ENCODE data around the gene TRIOBP.

TRIOBP gene

GRCh38 chr22:37725551-37726240 lies 28.8 kb downstream of the TRIOBP start:
- FAIRE-seq = no peak
- TF ChIP-seq SPI1 (IDR thresholded peaks at IDR 0.05; ENCODE audit: low read depth, low read length) (no peak), POU2F2 (IDR thresholded peaks at IDR 0.05; ENCODE audit: low read depth, low read length) (no peak), POLR2AphosphoS5 (IDR thresholded peaks at IDR 0.05; ENCODE audit: low read depth, low read length) (no peak), PAX5 (IDR thresholded peaks at IDR 0.05; ENCODE audit: insufficient read depth, low read length, severe bottlenecking) (no peak), POLR2A (IDR thresholded peaks at IDR 0.05; ENCODE audit: low read depth, low read length) (no peak), TAF1 (IDR thresholded peaks at IDR 0.05; ENCODE audit: low read depth, low read length) (no peak)
- no peak for DNase-seq (ENCODE audit: insufficient read length, low spot score)

- FAIRE-seq = no peak
- no peak for TF ChIP-seq POU2F2 (IDR thresholded peaks at IDR 0.05; ENCODE audit: low read depth, low read length)
- no peak for TF ChIP-seq PAX5 (IDR thresholded peaks at IDR 0.05; ENCODE audit: insufficient read depth, low read length, severe bottlenecking)
- TF ChIP-seq TAF1 (IDR thresholded peaks at IDR 0.05; ENCODE audit: low read depth, low read length) = no peak
- TF ChIP-seq SPI1 (IDR thresholded peaks at IDR 0.05; ENCODE audit: low read depth, low read length) = no peak
- TF ChIP-seq POLR2AphosphoS5 (IDR thresholded peaks at IDR 0.05; ENCODE audit: low read depth, low read length) = no peak
- no peak for TF ChIP-seq POLR2A (IDR thresholded peaks at IDR 0.05; ENCODE audit: low read depth, low read length)
- DNase-seq (ENCODE audit: insufficient read length, low spot score) = peak; percentile 53
Observed at GRCh38 chr22:37726241-37726887, 29.5 kb downstream of the TRIOBP start.

- TF ChIP-seq TAF1 (IDR thresholded peaks at IDR 0.05; ENCODE audit: low read depth, low read length) = no peak
- no peak for TF ChIP-seq POU2F2 (IDR thresholded peaks at IDR 0.05; ENCODE audit: low read depth, low read length)
- TF ChIP-seq PAX5 (IDR thresholded peaks at IDR 0.05; ENCODE audit: insufficient read depth, low read length, severe bottlenecking) = no peak
- no peak for TF ChIP-seq SPI1 (IDR thresholded peaks at IDR 0.05; ENCODE audit: low read depth, low read length)
- TF ChIP-seq POLR2A (IDR thresholded peaks at IDR 0.05; ENCODE audit: low read depth, low read length) = no peak
- TF ChIP-seq POLR2AphosphoS5 (IDR thresholded peaks at IDR 0.05; ENCODE audit: low read depth, low read length) = no peak
- FAIRE-seq = no peak
- DNase-seq (ENCODE audit: insufficient read length, low spot score) = no peak
Observed at GRCh38 chr22:37728620-37729019, 31.8 kb downstream of the TRIOBP start.

GRCh38 chr22:37731804-37732471 lies 35.1 kb downstream of the TRIOBP start:
- DNase-seq (ENCODE audit: insufficient read length, low spot score) (no peak), FAIRE-seq (no peak)
- TF ChIP-seq POU2F2 (IDR thresholded peaks at IDR 0.05; ENCODE audit: low read depth, low read length) (no peak), TAF1 (IDR thresholded peaks at IDR 0.05; ENCODE audit: low read depth, low read length) (no peak), SPI1 (IDR thresholded peaks at IDR 0.05; ENCODE audit: low read depth, low read length) (no peak), PAX5 (IDR thresholded peaks at IDR 0.05; ENCODE audit: insufficient read depth, low read length, severe bottlenecking) (no peak), POLR2A (IDR thresholded peaks at IDR 0.05; ENCODE audit: low read depth, low read length) (no peak), POLR2AphosphoS5 (IDR thresholded peaks at IDR 0.05; ENCODE audit: low read depth, low read length) (no peak)

- DNase-seq (ENCODE audit: insufficient read length, low spot score) (no peak), FAIRE-seq (no peak)
- TF ChIP-seq SPI1 (IDR thresholded peaks at IDR 0.05; ENCODE audit: low read depth, low read length) (no peak), POLR2AphosphoS5 (IDR thresholded peaks at IDR 0.05; ENCODE audit: low read depth, low read length) (no peak), PAX5 (IDR thresholded peaks at IDR 0.05; ENCODE audit: insufficient read depth, low read length, severe bottlenecking) (no peak), TAF1 (IDR thresholded peaks at IDR 0.05; ENCODE audit: low read depth, low read length) (no peak), POU2F2 (IDR thresholded peaks at IDR 0.05; ENCODE audit: low read depth, low read length) (no peak), POLR2A (IDR thresholded peaks at IDR 0.05; ENCODE audit: low read depth, low read length) (no peak)
Observed at GRCh38 chr22:37732699-37733607, 36.1 kb downstream of the TRIOBP start.

- TF ChIP-seq SPI1 (IDR thresholded peaks at IDR 0.05; ENCODE audit: low read depth, low read length) (no peak), POLR2AphosphoS5 (IDR thresholded peaks at IDR 0.05; ENCODE audit: low read depth, low read length) (no peak), PAX5 (IDR thresholded peaks at IDR 0.05; ENCODE audit: insufficient read depth, low read length, severe bottlenecking) (no peak), TAF1 (IDR thresholded peaks at IDR 0.05; ENCODE audit: low read depth, low read length) (no peak), POLR2A (IDR thresholded peaks at IDR 0.05; ENCODE audit: low read depth, low read length) (no peak), POU2F2 (IDR thresholded peaks at IDR 0.05; ENCODE audit: low read depth, low read length) (no peak)
- FAIRE-seq = no peak
- DNase-seq (ENCODE audit: insufficient read length, low spot score) = no peak
Observed at GRCh38 chr22:37733625-37734401, 37.0 kb downstream of the TRIOBP start.

GRCh38 chr22:37734402-37734700 lies 37.5 kb downstream of the TRIOBP start:
- FAIRE-seq (no peak), DNase-seq (ENCODE audit: insufficient read length, low spot score) (no peak)
- TF ChIP-seq SPI1 (IDR thresholded peaks at IDR 0.05; ENCODE audit: low read depth, low read length) (no peak), POLR2A (IDR thresholded peaks at IDR 0.05; ENCODE audit: low read depth, low read length) (no peak), POU2F2 (IDR thresholded peaks at IDR 0.05; ENCODE audit: low read depth, low read length) (no peak), TAF1 (IDR thresholded peaks at IDR 0.05; ENCODE audit: low read depth, low read length) (no peak), PAX5 (IDR thresholded peaks at IDR 0.05; ENCODE audit: insufficient read depth, low read length, severe bottlenecking) (no peak)

GRCh38 chr22:37734964-37735451 lies 38.2 kb downstream of the TRIOBP start:
- TF ChIP-seq POLR2A (IDR thresholded peaks at IDR 0.05; ENCODE audit: low read depth, low read length) (no peak), PAX5 (IDR thresholded peaks at IDR 0.05; ENCODE audit: insufficient read depth, low read length, severe bottlenecking) (no peak), TAF1 (IDR thresholded peaks at IDR 0.05; ENCODE audit: low read depth, low read length) (no peak), SPI1 (IDR thresholded peaks at IDR 0.05; ENCODE audit: low read depth, low read length) (no peak), POU2F2 (IDR thresholded peaks at IDR 0.05; ENCODE audit: low read depth, low read length) (no peak), POLR2AphosphoS5 (IDR thresholded peaks at IDR 0.05; ENCODE audit: low read depth, low read length) (no peak)
- FAIRE-seq (no peak), DNase-seq (ENCODE audit: insufficient read length, low spot score) (no peak)
